HG02763 (cell line): Measurements from ENCODE around the gene ZNF200.
"Not testable (repeated sequence)": the region's sequence is repeated elsewhere in the genome, so short reads cannot be mapped to it uniquely, and the experiment has no call there.

Experiments used
- ATAC-seq: cut with Tn5 transposase; IDR thresholded peaks from one replicate; pipeline ENCODE4 v1.9.1; 2021; ENCODE audit warnings: mild to moderate bottlenecking, moderate library complexity; ENCODE audit not compliant: unreplicated experiment

Gene ZNF200

GRCh38 chr16:3202903-3203539 lies 31.9 kb downstream of the ZNF200 start:
- no peak for ATAC-seq

GRCh38 chr16:3198334-3199072 lies 36.5 kb downstream of the ZNF200 start:
- ATAC-seq: no peak

- not testable (repeated sequence) for ATAC-seq
Observed at GRCh38 chr16:3197694-3198333, 37.1 kb downstream of the ZNF200 start.

- ATAC-seq: no peak
Observed at GRCh38 chr16:3195975-3196374, 39.0 kb downstream of the ZNF200 start.

- no peak for ATAC-seq
Observed at GRCh38 chr16:3194792-3195191, 40.2 kb downstream of the ZNF200 start.

- no peak for ATAC-seq
Observed at GRCh38 chr16:3193221-3194212, 41.4 kb downstream of the ZNF200 start.

GRCh38 chr16:3192476-3193019 lies 42.4 kb downstream of the ZNF200 start:
- ATAC-seq: no peak

GRCh38 chr16:3190949-3191353 lies 44.0 kb downstream of the ZNF200 start:
- no peak for ATAC-seq

GRCh38 chr16:3189869-3190268 lies 45.1 kb downstream of the ZNF200 start:
- no peak for ATAC-seq

- no peak for ATAC-seq
Observed at GRCh38 chr16:3188925-3189825, 45.8 kb downstream of the ZNF200 start.

- ATAC-seq: no peak
Observed at GRCh38 chr16:3188675-3188924, 46.4 kb downstream of the ZNF200 start.

GRCh38 chr16:3187798-3188674 lies 46.9 kb downstream of the ZNF200 start, which contains the start of gene OR1F1:
Gene OR1F1 (plus strand): TSS chr16:3188204.
- ATAC-seq: no peak

GRCh38 chr16:3186946-3187690 lies 47.8 kb downstream of the ZNF200 start:
- no peak for ATAC-seq

- no peak for ATAC-seq
Observed at GRCh38 chr16:3183445-3184139, 51.4 kb downstream of the ZNF200 start.

GRCh38 chr16:3182608-3183444 lies 52.1 kb downstream of the ZNF200 start:
- no peak for ATAC-seq

- not testable (repeated sequence) for ATAC-seq
Observed at GRCh38 chr16:3182293-3182607, 52.7 kb downstream of the ZNF200 start.

- no peak for ATAC-seq
Observed at GRCh38 chr16:3180445-3180878, 54.5 kb downstream of the ZNF200 start.
